Upper lobe of right lung (tissue), 1 donor: ENCODE data around the gene TEAD1. TPM values are rescaled to one million over a fixed set of nuclear protein-coding genes. Genes with fewer than 3 reads are reported as not detected.

Experiments
- ATAC-seq: fragments of 200-7000 bp; cut with Tn5 transposase; one replicate; pipeline ENCODE4 v1.9.1; 2020; ENCODE audit warnings: mild to moderate bottlenecking, moderate library complexity
- DNase-seq: peaks from one replicate; pipeline ENCODE4 v3.0.0-alpha.2; 2020
- H3K27ac ChIP-seq: fragments of 200-600 bp; one replicate; pipeline ENCODE4 v1.8.0; 2022
- H3K27me3 ChIP-seq: fragments of 200-600 bp; one replicate; pipeline ENCODE4 v1.8.0; 2022; ENCODE audit warnings: mild to moderate bottlenecking
- H3K36me3 ChIP-seq: fragments of 200-600 bp; one replicate; pipeline ENCODE4 v1.8.0; 2022
- H3K4me1 ChIP-seq: fragments of 200-600 bp; one replicate; pipeline ENCODE4 v1.8.0; 2022
- H3K4me3 ChIP-seq: fragments of 200-600 bp; one replicate; pipeline ENCODE4 v1.8.0; 2022; ENCODE audit warnings: mild to moderate bottlenecking
- H3K9me3 ChIP-seq: fragments of 200-600 bp; one replicate; pipeline ENCODE4 v1.8.0; 2022
- CTCF ChIP-seq: fragments of 200-600 bp; IDR thresholded peaks from one replicate; pipeline ENCODE4 v1.8.0; 2022; ENCODE audit warnings: antibody characterized with exemption
- intact Hi-C: fragments of 100-400 bp; cut with DNase I; formaldehyde crosslinking; loops from one replicate; pipeline ENCODE4 v1.11.0; 2022
- total RNA-seq: library from RNA; stranded (reverse); fragmentation: NEBNext Ultra II Directional; extraction: Animal tissue kit (Norgen Biotek cat#: 25700); gene quantifications from one replicate; pipeline ENCODE4 v1.2.1, GENCODE V29; 2021
- donor health status: DM: no; HTN: yes; CAD: no; lungs with severe emphysema.

Gene TEAD1
- total RNA-seq, 1 donor from 2014 or later: 72.3 TPM

DNA sequence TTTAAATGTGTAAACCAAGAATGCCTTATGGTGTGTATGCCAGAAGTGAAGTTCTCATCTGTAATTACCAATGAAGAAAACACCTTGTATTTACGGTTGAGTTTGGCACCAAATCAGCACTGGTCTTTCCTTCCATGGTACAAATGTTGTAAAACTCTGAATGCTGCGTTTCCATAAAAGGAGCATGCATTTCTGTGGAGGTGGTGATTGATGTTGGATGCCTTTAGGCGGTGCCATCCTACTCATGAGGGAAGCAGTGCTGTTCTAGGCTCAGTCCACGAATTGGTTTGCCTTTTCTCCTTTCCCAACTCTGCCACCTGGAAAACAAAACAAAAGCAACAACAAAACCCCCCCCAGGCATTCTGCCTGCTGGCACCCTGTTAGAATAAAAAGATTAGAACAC is 124.4 kb downstream of the TEAD1 start:
- H3K27ac ChIP-seq: no peak overlapping the region
- no peaks in the 10 kb centered on the region for H3K36me3 ChIP-seq
- intact Hi-C loops: no loop called here
- H3K27me3 ChIP-seq: no peaks in the 10 kb centered on the region
- no peaks in the 10 kb centered on the region for H3K9me3 ChIP-seq
- no peak for DNase-seq
- no peak for ATAC-seq
- no peak for TF ChIP-seq CTCF
- peaks cover 26% of the 10 kb centered on the region for H3K4me1 ChIP-seq
- H3K4me3 ChIP-seq: no peak overlapping the region

GRCh38 chr11:12799334-12799835 is 125.2 kb downstream of the TEAD1 start:
- no peak for DNase-seq
- H3K4me3 ChIP-seq: no peak overlapping the region
- H3K27me3 ChIP-seq: no peaks in the 10 kb centered on the region
- no peaks in the 10 kb centered on the region for H3K36me3 ChIP-seq
- H3K27ac ChIP-seq: peak overlapping the region; percentile 9
- no peak for ATAC-seq
- intact Hi-C loops: no loop called here
- H3K9me3 ChIP-seq: no peaks in the 10 kb centered on the region
- no peak for TF ChIP-seq CTCF
- peaks cover 28% of the 10 kb centered on the region for H3K4me1 ChIP-seq

GRCh38 chr11:12800032-12800671 is 125.9 kb downstream of the TEAD1 start:
- Histone ChIP-seq H3K4me1 (peaks cover 28% of the 10 kb centered on the region), H3K27me3 (no peaks in the 10 kb centered on the region), H3K9me3 (no peaks in the 10 kb centered on the region), H3K36me3 (no peaks in the 10 kb centered on the region), H3K27ac (peak overlapping the region; percentile 13), H3K4me3 (no peak overlapping the region)
- ATAC-seq (peak; percentile 77), DNase-seq (no peak)
- TF ChIP-seq CTCF: no peak
- intact Hi-C loops: no loop called here

- ATAC-seq (no peak), DNase-seq (no peak)
- intact Hi-C loops: no loop called here
- H3K4me1 ChIP-seq: peaks cover 28% of the 10 kb centered on the region
- no peak for TF ChIP-seq CTCF
- no peaks in the 10 kb centered on the region for H3K36me3 ChIP-seq
- H3K27me3 ChIP-seq: no peaks in the 10 kb centered on the region
- peak overlapping the region; percentile 13 for H3K27ac ChIP-seq
- no peaks in the 10 kb centered on the region for H3K9me3 ChIP-seq
- H3K4me3 ChIP-seq: no peak overlapping the region
Measured at GRCh38 chr11:12800871-12801270, 126.7 kb downstream of the TEAD1 start.

GRCh38 chr11:12801976-12802375 is 127.8 kb downstream of the TEAD1 start:
- no peak for ATAC-seq
- no peak for TF ChIP-seq CTCF
- Histone ChIP-seq H3K4me3 (no peak overlapping the region), H3K4me1 (peaks cover 28% of the 10 kb centered on the region), H3K27me3 (no peaks in the 10 kb centered on the region), H3K27ac (peak overlapping the region; percentile 78), H3K9me3 (no peaks in the 10 kb centered on the region), H3K36me3 (no peaks in the 10 kb centered on the region)
- no peak for DNase-seq
- intact Hi-C loops: no loop called here
